Ureter (tissue), 1 donor: ENCODE results near the gene MVP. TPM values are rescaled to one million over a fixed set of nuclear protein-coding genes. Genes with fewer than 3 reads are reported as not detected.
A peak's percentile ranks its signal among the peaks of the same experiment; 100 is the strongest.
"Not testable (repeated sequence)": the region's sequence is repeated elsewhere in the genome, so short reads cannot be mapped to it uniquely, and the experiment has no call there.

ENCODE experiments used
- DNase-seq: peaks from one replicate; pipeline ENCODE4 v3.0.0-alpha.2; 2020; ENCODE audit warnings: low spot score
- total RNA-seq: library from RNA; stranded (reverse); gene quantifications from one replicate; pipeline ENCODE4 v1.2.4, GENCODE V29; 2023
- donor health status: DM: yes; HTN: yes; CAD: no.

MVP gene
- total RNA-seq, 1 donor from 2014 or later: 158 TPM

- DNase-seq: no peak
Measured at GRCh38 chr16:29842732-29843346, 22.6 kb downstream of the MVP start.

DNA sequence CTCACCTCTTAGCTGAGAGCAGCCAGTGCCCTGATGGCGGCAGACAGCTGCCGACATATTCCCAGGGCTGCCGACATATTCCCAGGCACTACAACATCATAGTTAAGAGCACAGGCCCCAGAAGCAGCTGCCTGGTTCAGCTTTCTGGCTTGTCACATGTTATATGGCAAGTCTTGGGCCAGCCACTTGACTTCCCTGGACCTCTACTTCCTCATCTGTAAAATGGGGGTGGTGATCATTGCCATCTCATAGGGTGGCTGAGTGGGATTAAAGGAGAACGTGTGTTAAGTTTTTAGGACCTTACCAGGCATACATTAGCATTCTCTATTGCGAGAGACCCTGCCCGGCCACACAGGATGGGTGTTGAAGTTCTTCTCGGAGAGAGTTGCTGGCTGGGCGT lies 23.7 kb downstream of the MVP start:
- no peak for DNase-seq

DNA sequence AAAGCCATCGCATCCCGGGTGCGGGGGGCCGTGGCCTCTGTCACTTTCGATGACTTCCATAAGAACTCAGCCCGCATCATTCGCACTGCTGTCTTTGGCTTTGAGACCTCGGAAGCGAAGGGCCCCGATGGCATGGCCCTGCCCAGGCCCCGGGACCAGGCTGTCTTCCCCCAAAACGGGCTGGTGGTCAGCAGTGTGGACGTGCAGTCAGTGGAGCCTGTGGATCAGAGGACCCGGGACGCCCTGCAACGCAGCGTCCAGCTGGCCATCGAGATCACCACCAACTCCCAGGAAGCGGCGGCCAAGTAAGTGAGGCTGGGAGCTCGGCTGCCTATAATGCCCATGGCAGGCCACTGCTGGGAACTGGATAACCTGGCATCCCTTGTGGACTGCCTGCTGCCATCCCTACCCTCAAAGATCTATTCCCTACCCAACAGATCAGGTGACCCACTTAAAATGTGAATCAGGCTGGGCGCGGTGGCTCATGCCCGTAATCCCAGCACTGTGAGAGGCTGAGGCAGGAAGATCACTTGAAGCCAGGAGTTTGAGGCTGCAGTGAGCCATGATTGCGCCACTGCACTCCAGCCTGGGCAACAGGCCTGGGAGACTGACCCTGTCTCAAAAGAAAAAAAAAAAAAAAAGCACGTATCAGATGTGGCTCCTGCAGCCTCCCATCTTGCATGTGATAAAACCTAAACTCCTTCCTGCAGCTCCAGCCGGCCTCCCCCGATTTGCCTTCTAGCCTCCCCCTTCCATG lies 24.5 kb downstream of the MVP start:
- DNase-seq: no peak

GRCh38 chr16:29845656-29846055 lies 25.4 kb downstream of the MVP start:
- no peak for DNase-seq

GRCh38 chr16:29848420-29849297 lies 28.4 kb downstream of the MVP start:
- DNase-seq: peak; percentile 66

DNA sequence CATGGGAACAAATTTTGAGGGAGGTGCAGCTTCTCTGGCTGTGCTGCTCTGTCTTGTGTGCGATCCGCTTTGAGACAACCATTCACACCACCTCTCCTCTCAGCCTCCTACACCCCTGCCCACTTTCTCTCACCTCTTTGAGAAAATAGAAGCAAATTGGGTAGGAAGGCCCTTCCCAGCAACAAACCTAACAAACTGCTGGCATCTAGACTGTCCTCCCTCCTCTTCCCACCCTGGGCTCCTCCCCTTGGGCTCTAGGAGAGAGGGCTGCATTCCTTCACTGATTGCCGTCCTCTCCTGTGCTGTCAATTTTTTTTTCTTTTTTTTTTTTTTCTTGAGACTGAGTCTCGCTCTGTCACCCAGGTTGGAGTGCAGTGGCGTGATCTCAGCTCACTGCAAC lies 29.2 kb downstream of the MVP start:
- DNase-seq: no peak

DNA sequence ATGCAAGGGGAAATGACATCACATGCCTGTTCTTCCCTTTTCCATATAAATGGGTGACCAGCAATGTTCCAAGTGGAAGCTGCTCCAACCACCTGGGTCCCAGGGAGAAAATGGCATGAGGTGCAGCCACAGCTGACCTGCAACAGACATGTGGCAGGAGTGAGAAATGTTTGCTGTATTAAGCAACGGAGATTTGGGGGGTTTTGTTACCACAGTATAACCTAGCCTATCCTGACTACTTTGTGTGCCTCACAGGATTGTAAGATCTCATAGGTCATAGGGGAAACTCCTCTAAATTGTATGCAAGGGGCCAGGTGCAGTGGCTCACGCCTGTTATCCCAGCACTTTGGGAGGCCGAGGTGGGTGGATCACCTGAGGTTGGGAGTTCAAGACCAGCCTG lies 30.7 kb downstream of the MVP start:
- no peak for DNase-seq

GRCh38 chr16:29852654-29853053 lies 32.4 kb downstream of the MVP start:
- DNase-seq: no peak

GRCh38 chr16:29854520-29855100 lies 34.3 kb downstream of the MVP start:
- DNase-seq: no peak

GRCh38 chr16:29857133-29857760 lies 37.0 kb downstream of the MVP start:
- DNase-seq: no peak

DNA sequence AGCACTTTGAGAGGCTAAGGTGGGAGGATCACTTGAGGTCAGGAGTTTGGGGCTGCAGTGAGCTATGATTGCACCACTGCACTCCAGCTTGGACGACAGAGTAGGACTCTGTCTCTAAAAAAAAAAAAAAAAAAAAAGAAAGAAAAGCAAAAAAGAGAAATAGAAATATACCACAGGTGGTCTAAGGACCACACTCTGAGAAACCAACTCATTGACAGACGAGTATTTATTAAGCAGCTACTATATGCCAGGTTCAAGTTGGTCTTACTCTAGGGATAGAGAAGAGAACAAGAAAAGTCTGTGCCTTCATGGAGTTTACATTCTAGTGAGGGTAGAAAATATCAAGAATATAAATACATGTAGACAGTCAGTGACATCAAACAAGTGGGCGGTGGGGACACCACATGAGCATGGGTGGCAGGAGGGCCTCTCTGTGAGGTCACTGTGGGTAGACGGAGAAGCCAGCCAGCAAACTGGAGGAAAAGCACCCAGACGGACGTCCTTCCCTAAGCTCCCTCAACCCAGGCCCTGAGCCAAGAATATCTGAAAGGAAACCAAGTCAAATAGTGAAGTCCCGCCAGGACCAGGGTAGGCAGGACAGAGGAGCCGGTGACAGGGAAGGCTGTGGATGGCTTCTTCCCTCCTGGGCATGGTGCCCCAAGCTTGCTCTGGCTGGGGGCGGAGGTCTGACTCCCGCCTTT lies 38.0 kb downstream of the MVP start:
- no peak for DNase-seq

GRCh38 chr16:29858974-29859373 lies 38.7 kb downstream of the MVP start:
- no peak for DNase-seq

DNA sequence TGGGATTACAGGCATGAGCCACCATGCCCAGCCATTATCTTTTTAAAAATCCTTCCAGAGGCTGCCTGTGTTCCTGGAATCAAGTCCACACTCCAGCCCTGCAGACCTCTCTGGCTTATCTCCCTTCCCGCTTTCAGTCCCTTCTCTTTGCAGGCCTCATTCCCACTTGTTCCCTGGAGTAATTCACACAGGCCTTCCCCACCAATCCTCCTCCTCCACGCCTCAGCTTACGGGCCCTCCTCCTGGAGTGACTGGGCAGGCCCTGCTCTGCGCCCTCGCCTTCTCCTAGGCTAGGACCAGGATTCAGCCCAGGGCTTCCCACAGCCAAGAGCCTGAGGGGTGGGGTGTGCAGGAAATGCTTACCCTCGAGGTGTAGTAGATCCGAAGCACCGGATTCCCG lies 40.0 kb downstream of the MVP start:
- no peak for DNase-seq

- DNase-seq: no peak
Measured at GRCh38 chr16:29862383-29862883, 42.2 kb downstream of the MVP start.

DNA sequence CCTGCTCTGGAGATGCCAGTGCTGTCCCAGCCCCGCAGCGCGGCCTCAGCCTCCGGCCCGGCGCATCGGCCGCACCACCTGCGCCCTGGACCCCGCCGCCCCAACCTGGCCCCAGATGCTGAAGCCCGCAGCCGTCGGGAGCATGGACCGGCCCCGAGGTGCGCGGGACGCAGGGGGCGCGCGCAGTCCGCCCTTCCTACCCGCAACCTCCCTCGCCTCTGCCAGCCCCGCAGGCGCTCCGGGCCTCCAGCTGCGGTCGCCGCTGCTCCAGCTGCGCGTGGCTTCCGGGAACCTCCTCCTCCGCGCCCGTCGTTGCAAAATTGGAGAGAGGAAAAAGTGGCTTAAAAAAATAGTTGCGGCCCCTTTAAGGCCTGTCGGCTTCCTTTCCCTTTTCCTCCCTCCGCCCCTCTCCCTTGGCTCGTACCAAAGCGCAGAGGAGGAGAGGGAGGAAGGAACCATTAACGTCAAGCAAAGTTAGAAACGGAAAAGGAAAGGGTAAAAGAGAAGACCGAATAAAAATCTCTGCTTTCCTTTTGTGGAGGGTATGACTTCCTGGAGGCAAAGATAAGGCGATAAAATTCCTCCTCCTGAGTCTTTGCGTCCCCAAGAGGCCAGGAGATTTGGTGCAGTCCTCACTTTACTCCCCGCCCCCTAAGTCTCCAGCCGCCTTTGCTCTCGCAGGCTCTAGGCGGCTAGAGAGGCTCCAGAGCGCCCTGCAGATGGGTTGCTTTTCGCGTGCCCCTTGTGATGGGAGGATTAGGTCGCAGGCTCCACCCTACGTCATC lies 42.8 kb downstream of the MVP start, which contains the start of gene CDIPT:
Gene CDIPT (minus strand): TSS at position 343 of the 785 bp plus-strand sequence. CDS start 369 bp downstream, outside the sequence.
- peak; percentile 94 for DNase-seq

GRCh38 chr16:29863669-29863984 lies 43.4 kb downstream of the MVP start:
- no peak for DNase-seq

DNA sequence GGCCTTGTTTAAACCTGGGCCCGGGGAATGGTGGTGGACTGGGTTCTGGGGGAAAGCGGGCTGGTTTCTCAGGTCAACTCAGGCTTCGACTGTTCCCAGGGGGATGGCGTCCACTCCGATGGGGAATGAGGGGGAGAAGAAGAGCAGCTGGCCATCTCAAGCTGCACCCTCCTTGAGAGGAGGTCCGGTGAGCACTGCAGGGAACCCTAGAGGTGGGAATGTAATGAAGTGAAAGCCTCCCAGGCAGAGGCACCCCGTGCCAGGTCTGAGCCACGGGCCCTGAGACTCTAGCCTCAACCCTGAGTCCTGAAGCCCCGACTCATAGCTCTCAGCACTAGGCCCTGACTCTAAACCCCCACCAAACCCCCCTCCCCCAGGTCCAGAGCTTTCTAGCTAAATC lies 43.9 kb downstream of the MVP start:
- no peak for DNase-seq

GRCh38 chr16:29868396-29869009 lies 48.2 kb downstream of the MVP start:
- DNase-seq: no peak

- DNase-seq: not testable (repeated sequence)
Measured at GRCh38 chr16:29869067-29869466, 48.8 kb downstream of the MVP start.
